Osteoblast (primary cell): ENCODE data around the gene FAM53A. TPM values are rescaled to one million over a fixed set of nuclear protein-coding genes. Genes with fewer than 3 reads are reported as not detected.

Source experiments
- DNase-seq: peaks from one replicate; pipeline ENCODE4 v3.0.0; 2011; ENCODE audit warnings: low spot score, mixed read lengths; ENCODE audit not compliant: insufficient read length; ENCODE audit errors: missing footprints
- H2AFZ ChIP-seq: 2 replicates; pipeline ENCODE4 v1.6.0; 2011; ENCODE audit warnings: mild to moderate bottlenecking, low read length
- H3K27ac ChIP-seq: 2 replicates; pipeline ENCODE4 v1.5.1; 2011; ENCODE audit warnings: mild to moderate bottlenecking, low read depth, low read length, moderate library complexity
- H3K27me3 ChIP-seq: 2 replicates; pipeline ENCODE4 v1.6.0; 2012; ENCODE audit warnings: mild to moderate bottlenecking, control low read depth, inconsistent platforms, low read length, moderate library complexity; ENCODE audit not compliant: insufficient read depth
- H3K36me3 ChIP-seq: 2 replicates; pipeline ENCODE4 v1.5.1; 2011; ENCODE audit warnings: mild to moderate bottlenecking, low read length, control low read depth, moderate library complexity; ENCODE audit not compliant: insufficient read depth
- H3K4me1 ChIP-seq: 2 replicates; pipeline ENCODE4 v1.5.1; 2011; ENCODE audit warnings: mild to moderate bottlenecking, low read length, control low read depth, moderate library complexity; ENCODE audit not compliant: insufficient read depth
- H3K4me2 ChIP-seq: 2 replicates; pipeline ENCODE4 v1.6.0; 2011; ENCODE audit warnings: mild to moderate bottlenecking, low read length; ENCODE audit not compliant: insufficient read depth
- H3K4me3 ChIP-seq: fragments of 200-600 bp; sonication (generic); 3 replicates; pipeline ENCODE4 v1.5.1; 2012; ENCODE audit warnings: mild to moderate bottlenecking, low read length, inconsistent platforms; ENCODE audit not compliant: insufficient read depth
- H3K79me2 ChIP-seq: 2 replicates; pipeline ENCODE4 v1.6.0; 2012; ENCODE audit warnings: mild to moderate bottlenecking, low read length, control low read depth, inconsistent platforms; ENCODE audit not compliant: insufficient read depth
- H3K9me3 ChIP-seq: 2 replicates; pipeline ENCODE4 v1.5.1; 2011; ENCODE audit warnings: low read depth, low read length, control low read depth
- H4K20me1 ChIP-seq: 2 replicates; pipeline ENCODE4 v1.6.0; 2012; ENCODE audit warnings: mild to moderate bottlenecking, low read length, control low read depth; ENCODE audit not compliant: insufficient read depth
- CTCF ChIP-seq: IDR thresholded peaks from 2 replicates; pipeline ENCODE4 v1.5.1; 2011; ENCODE audit warnings: mild to moderate bottlenecking, low read depth, low read length, moderate library complexity; ENCODE audit errors: extremely low read depth
- total RNA-seq: library from RNA; depleted of rRNA; stranded (reverse); fragments of >200 nt; gene quantifications from 2 replicates; pipeline ENCODE4 v1.2.3, GENCODE V29; 2012

Gene FAM53A
- total RNA-seq, 1 donor = 4.3 TPM

- no peaks in the 10 kb centered on the region for H4K20me1 ChIP-seq
- no peaks in the 10 kb centered on the region for H3K36me3 ChIP-seq
- H3K27me3 ChIP-seq = peaks cover 9% of the 10 kb centered on the region
- no peak overlapping the region for H3K4me3 ChIP-seq
- H3K9me3 ChIP-seq = no peaks in the 10 kb centered on the region
- no peak overlapping the region for H3K4me2 ChIP-seq
- H3K4me1 ChIP-seq = no peaks in the 10 kb centered on the region
- TF ChIP-seq CTCF = no peak
- no peak overlapping the region for H3K27ac ChIP-seq
- H2AFZ ChIP-seq = no peak overlapping the region
- H3K79me2 ChIP-seq = no peaks in the 10 kb centered on the region
- DNase-seq = no peak
Measured at GRCh38 chr4:1635464-1635863, 48.6 kb downstream of the FAM53A start.

- Histone ChIP-seq H3K79me2 (no peaks in the 10 kb centered on the region), H3K9me3 (no peaks in the 10 kb centered on the region), H3K4me2 (no peak overlapping the region), H3K27ac (no peak overlapping the region), H3K4me1 (no peaks in the 10 kb centered on the region), H3K4me3 (no peak overlapping the region), H3K27me3 (peaks cover 9% of the 10 kb centered on the region), H4K20me1 (no peaks in the 10 kb centered on the region), H2AFZ (no peak overlapping the region), H3K36me3 (no peaks in the 10 kb centered on the region)
- no peak for TF ChIP-seq CTCF
- no peak for DNase-seq
Measured at GRCh38 chr4:1633993-1634392, 50.1 kb downstream of the FAM53A start.

GRCh38 chr4:1632109-1633104, 51.7 kb downstream of the FAM53A start:
- DNase-seq = no peak

More at GRCh38 chr4:1632109-1633104, 51.7 kb downstream of the FAM53A start:
- Histone ChIP-seq H3K4me3 (no peak overlapping the region), H3K27me3 (peaks cover 9% of the 10 kb centered on the region), H3K79me2 (no peaks in the 10 kb centered on the region), H2AFZ (no peak overlapping the region), H3K4me1 (no peaks in the 10 kb centered on the region), H3K4me2 (no peak overlapping the region), H3K36me3 (no peaks in the 10 kb centered on the region), H3K27ac (no peak overlapping the region), H3K9me3 (no peaks in the 10 kb centered on the region), H4K20me1 (no peaks in the 10 kb centered on the region)
- TF ChIP-seq CTCF = no peak
